Measurements from ENCODE around the gene TLE3.

TLE3 gene

DNA sequence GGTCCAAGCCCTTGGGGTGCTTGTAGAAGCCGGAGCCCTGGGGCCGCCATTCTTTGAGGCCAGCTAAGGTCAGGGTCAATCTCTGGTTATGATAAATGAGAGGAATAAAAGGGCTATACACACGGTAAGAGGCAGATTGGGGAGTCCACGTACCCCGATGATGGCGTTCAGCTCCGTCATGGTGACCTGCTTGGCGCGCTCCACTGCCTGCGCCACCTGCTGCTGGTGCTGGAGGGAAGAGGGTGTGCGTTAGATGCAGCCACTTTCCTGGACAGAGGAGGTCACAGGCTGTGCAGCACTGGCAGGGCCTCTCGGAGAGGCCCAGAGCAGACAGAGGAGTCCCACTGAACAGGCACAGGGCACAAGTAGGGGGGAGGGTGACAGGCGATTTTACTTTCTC, 23.3 kb downstream of the TLE3 start:
- H2AFZ ChIP-seq (ENCODE audit: low read depth, low read length), result no peak overlapping the region
- no peaks in the 10 kb centered on the region for H3K4me1 ChIP-seq (ENCODE audit: insufficient read depth, low read length)
- no peaks in the 10 kb centered on the region for H3K9me3 ChIP-seq (ENCODE audit: insufficient read depth, low read length, severe bottlenecking)
- peaks cover 76% of the 10 kb centered on the region for H3K36me3 ChIP-seq (ENCODE audit: insufficient read depth, low read length)
- H3K27ac ChIP-seq (ENCODE audit: low read length), result no peak overlapping the region
- no peak overlapping the region for H3K9ac ChIP-seq (ENCODE audit: low read depth, low read length)
- H4K20me1 ChIP-seq (ENCODE audit: insufficient read depth, low read length), result peaks cover 64% of the 10 kb centered on the region
- no peak overlapping the region for H3K4me3 ChIP-seq (ENCODE audit: low read depth in 1 of 2, low read length in 2 of 2)
- DNase-seq (no peak), ATAC-seq (ENCODE audit: insufficient read depth, low read depth) (no peak)
- no peaks in the 10 kb centered on the region for H3K27me3 ChIP-seq (ENCODE audit: insufficient read depth, low read length, poor library complexity)
- no peak overlapping the region for H3K4me2 ChIP-seq (ENCODE audit: insufficient read depth, low read length)
- H3K79me2 ChIP-seq (ENCODE audit: insufficient read depth, low read length), result peaks cover 17% of the 10 kb centered on the region
- TF ChIP-seq EZH2 (IDR thresholded peaks at IDR 0.05; ENCODE audit: borderline replicate concordance, low read depth, low read length, severe bottlenecking), result no peak
- TF ChIP-seq, protein P1, sequence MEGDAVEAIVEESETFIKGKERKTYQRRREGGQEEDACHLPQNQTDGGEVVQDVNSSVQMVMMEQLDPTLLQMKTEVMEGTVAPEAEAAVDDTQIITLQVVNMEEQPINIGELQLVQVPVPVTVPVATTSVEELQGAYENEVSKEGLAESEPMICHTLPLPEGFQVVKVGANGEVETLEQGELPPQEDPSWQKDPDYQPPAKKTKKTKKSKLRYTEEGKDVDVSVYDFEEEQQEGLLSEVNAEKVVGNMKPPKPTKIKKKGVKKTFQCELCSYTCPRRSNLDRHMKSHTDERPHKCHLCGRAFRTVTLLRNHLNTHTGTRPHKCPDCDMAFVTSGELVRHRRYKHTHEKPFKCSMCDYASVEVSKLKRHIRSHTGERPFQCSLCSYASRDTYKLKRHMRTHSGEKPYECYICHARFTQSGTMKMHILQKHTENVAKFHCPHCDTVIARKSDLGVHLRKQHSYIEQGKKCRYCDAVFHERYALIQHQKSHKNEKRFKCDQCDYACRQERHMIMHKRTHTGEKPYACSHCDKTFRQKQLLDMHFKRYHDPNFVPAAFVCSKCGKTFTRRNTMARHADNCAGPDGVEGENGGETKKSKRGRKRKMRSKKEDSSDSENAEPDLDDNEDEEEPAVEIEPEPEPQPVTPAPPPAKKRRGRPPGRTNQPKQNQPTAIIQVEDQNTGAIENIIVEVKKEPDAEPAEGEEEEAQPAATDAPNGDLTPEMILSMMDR (IDR thresholded peaks at IDR 0.05; ENCODE audit: borderline replicate concordance, extremely low read depth, low read length, poor library complexity, severe bottlenecking), result no peak

DNA sequence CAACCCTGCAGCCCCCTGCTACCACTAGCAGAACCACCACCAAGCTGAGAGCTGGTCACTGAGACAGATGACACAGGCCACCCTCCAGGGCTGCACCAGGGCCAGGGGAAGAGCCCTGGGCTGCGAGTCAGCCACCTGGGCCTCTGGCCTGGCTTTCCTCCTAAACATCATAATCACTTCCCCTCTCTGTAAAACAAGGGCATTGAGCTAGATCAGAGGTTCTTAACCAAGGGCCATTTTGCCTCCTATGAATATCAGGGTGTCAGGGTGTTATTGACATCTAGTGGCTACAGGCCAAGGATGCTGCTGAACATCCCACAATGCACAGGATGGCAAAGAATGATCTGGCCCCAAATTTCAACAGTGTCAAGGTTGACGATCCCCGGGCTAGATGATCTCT, 25.2 kb downstream of the TLE3 start:
- H3K79me2 ChIP-seq (ENCODE audit: insufficient read depth, low read length), result no peaks in the 10 kb centered on the region
- H2AFZ ChIP-seq (ENCODE audit: low read depth, low read length), result no peak overlapping the region
- no peaks in the 10 kb centered on the region for H3K27me3 ChIP-seq (ENCODE audit: insufficient read depth, low read length, poor library complexity)
- no peak overlapping the region for H3K4me3 ChIP-seq (ENCODE audit: low read depth in 1 of 2, low read length in 2 of 2)
- peaks cover 82% of the 10 kb centered on the region for H3K36me3 ChIP-seq (ENCODE audit: insufficient read depth, low read length)
- H3K9me3 ChIP-seq (ENCODE audit: insufficient read depth, low read length, severe bottlenecking), result no peaks in the 10 kb centered on the region
- H3K4me2 ChIP-seq (ENCODE audit: insufficient read depth, low read length), result no peak overlapping the region
- no peak for ATAC-seq (ENCODE audit: insufficient read depth, low read depth)
- no peak overlapping the region for H3K9ac ChIP-seq (ENCODE audit: low read depth, low read length)
- H3K27ac ChIP-seq (ENCODE audit: low read length), result no peak overlapping the region
- DNase-seq, result no peak
- H4K20me1 ChIP-seq (ENCODE audit: insufficient read depth, low read length), result peaks cover 58% of the 10 kb centered on the region
- no peaks in the 10 kb centered on the region for H3K4me1 ChIP-seq (ENCODE audit: insufficient read depth, low read length)
- no peak for TF ChIP-seq EZH2 (IDR thresholded peaks at IDR 0.05; ENCODE audit: borderline replicate concordance, low read depth, low read length, severe bottlenecking)
- TF ChIP-seq, protein P1 (IDR thresholded peaks at IDR 0.05; ENCODE audit: borderline replicate concordance, extremely low read depth, low read length, poor library complexity, severe bottlenecking), result no peak

DNA sequence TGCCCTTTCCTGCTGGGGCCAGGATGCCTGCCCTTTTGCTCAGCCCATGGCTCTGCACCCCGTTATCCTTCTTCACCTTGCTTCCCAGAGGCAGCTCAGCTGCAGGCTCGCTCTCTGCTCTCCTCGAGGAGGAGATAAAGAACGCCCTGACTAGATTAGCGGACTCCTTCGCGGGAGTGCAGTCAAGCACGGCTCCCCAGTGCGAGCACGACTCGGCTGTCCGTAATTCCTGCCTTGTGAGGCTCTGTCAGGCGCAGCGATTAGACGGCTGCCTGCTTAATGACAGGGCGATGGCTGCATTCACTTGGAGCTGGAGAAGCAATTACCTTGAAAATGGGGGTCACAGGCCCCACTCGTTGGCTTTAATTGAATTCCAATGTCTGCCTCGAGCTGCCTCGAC, 25.9 kb downstream of the TLE3 start:
- no peaks in the 10 kb centered on the region for H3K79me2 ChIP-seq (ENCODE audit: insufficient read depth, low read length)
- H3K36me3 ChIP-seq (ENCODE audit: insufficient read depth, low read length), result peaks cover 89% of the 10 kb centered on the region
- TF ChIP-seq, protein P1 (IDR thresholded peaks at IDR 0.05; ENCODE audit: borderline replicate concordance, extremely low read depth, low read length, poor library complexity, severe bottlenecking), result no peak
- TF ChIP-seq EZH2 (IDR thresholded peaks at IDR 0.05; ENCODE audit: borderline replicate concordance, low read depth, low read length, severe bottlenecking), result no peak
- H3K4me3 ChIP-seq (ENCODE audit: low read depth in 1 of 2, low read length in 2 of 2), result no peak overlapping the region
- ATAC-seq (ENCODE audit: insufficient read depth, low read depth) (no peak), DNase-seq (no peak)
- no peak overlapping the region for H3K4me2 ChIP-seq (ENCODE audit: insufficient read depth, low read length)
- peaks cover 59% of the 10 kb centered on the region for H4K20me1 ChIP-seq (ENCODE audit: insufficient read depth, low read length)
- no peak overlapping the region for H2AFZ ChIP-seq (ENCODE audit: low read depth, low read length)
- no peaks in the 10 kb centered on the region for H3K4me1 ChIP-seq (ENCODE audit: insufficient read depth, low read length)
- no peaks in the 10 kb centered on the region for H3K9me3 ChIP-seq (ENCODE audit: insufficient read depth, low read length, severe bottlenecking)
- H3K27me3 ChIP-seq (ENCODE audit: insufficient read depth, low read length, poor library complexity), result no peaks in the 10 kb centered on the region
- no peak overlapping the region for H3K27ac ChIP-seq (ENCODE audit: low read length)
- no peak overlapping the region for H3K9ac ChIP-seq (ENCODE audit: low read depth, low read length)

DNA sequence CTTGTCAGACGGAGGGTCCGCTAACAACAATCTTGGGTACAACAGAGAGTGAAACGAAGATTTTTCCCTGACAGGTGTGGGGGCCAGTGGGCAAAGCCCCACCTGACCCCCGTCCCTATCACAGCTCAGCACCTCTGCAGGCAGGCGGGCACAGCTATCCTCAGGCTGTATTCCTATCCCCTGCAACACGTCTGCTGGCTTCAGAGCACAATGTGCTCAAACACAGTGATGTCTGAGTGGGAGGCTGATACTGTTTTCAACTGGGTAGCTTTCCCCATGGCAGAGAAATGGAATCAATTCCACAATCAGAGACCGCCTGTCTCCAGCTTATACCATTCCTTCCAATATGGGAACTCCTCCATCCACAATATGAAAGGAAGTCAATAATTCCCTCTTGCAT, 28.0 kb downstream of the TLE3 start:
- H3K36me3 ChIP-seq (ENCODE audit: insufficient read depth, low read length), result peaks cover 85% of the 10 kb centered on the region
- no peak for ATAC-seq (ENCODE audit: insufficient read depth, low read depth)
- TF ChIP-seq, protein P1 (IDR thresholded peaks at IDR 0.05; ENCODE audit: borderline replicate concordance, extremely low read depth, low read length, poor library complexity, severe bottlenecking), result no peak
- no peak for TF ChIP-seq EZH2 (IDR thresholded peaks at IDR 0.05; ENCODE audit: borderline replicate concordance, low read depth, low read length, severe bottlenecking)

More for the DNA sequence above, 28.0 kb downstream of the TLE3 start:
- Histone ChIP-seq H3K27me3 (ENCODE audit: insufficient read depth, low read length, poor library complexity) (no peaks in the 10 kb centered on the region), H2AFZ (ENCODE audit: low read depth, low read length) (no peak overlapping the region), H3K4me3 (ENCODE audit: low read depth in 1 of 2, low read length in 2 of 2) (no peak overlapping the region), H3K9ac (ENCODE audit: low read depth, low read length) (no peak overlapping the region), H3K9me3 (ENCODE audit: insufficient read depth, low read length, severe bottlenecking) (no peaks in the 10 kb centered on the region), H4K20me1 (ENCODE audit: insufficient read depth, low read length) (peaks cover 55% of the 10 kb centered on the region), H3K27ac (ENCODE audit: low read length) (no peak overlapping the region), H3K79me2 (ENCODE audit: insufficient read depth, low read length) (no peaks in the 10 kb centered on the region), H3K4me1 (ENCODE audit: insufficient read depth, low read length) (no peaks in the 10 kb centered on the region), H3K4me2 (ENCODE audit: insufficient read depth, low read length) (no peak overlapping the region)
- no peak for DNase-seq

Data from DND-41 (cell line).